NAMALWA (cell line): ENCODE results near the gene UNC79.
A peak's percentile ranks its signal among the peaks of the same experiment; 100 is the strongest.

ENCODE experiments used
- DNase-seq: peaks from one replicate; pipeline ENCODE4 v3.0.0-alpha.2; 2015; ENCODE audit warnings: low spot score

The UNC79 gene

GRCh38 chr14:93727917-93728650 lies 297.3 kb downstream of the UNC79 start:
- DNase-seq = no peak

DNA sequence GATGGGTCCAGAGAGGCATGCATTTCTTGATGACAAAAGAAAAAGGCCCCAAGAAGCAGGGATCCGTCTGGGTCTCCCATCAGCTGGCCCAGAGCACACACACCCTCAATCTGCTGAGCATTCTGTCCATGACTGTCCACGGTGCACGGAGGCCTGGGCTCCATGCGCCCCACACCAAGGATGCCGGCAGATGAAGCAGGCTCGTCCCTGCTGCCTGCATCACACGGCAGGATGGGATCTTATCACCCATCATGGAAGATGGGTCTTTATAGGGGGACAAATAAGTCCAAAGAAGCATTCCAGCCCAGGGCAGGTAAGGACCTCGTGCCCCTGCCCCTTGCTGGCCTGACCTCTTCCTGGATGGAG lies 297.9 kb downstream of the UNC79 start:
- no peak for DNase-seq

DNA sequence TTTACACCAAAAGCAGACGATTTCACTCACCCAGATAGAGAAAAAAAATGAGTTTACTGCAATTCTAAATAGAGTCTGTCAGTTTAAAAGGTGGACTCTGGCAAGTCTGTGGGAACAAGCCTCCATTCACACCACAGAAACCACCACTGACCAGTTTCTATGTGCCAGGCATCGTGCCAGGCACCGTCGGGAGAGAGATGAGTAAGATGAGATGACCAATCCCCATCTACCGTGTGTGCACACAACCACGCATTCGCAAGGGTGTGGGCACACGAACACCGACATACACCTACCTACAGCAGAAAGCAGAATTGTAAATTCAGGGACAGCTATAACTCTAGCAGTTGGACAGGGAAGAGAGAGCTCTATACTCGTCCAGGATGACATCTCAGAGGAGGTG lies 299.3 kb downstream of the UNC79 start:
- DNase-seq = no peak

DNA sequence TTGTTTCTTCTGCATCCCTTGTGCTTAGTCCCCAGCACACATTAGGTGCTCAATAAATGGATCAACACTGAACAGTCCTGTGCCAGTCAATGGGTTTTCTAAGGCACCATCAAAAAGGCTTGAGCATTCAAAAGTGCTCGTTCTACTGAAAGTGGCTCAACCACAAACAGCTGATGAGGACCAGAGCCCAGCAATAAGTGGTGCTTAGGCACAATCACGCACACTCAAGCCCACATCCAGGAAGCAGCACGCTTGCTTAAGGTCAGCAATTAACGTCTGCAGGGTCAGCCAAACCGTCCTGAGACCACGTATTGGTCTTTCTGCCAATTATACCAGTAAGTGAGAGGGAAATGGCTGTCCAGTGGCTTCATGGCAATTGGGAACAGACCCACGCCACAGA lies 301.0 kb downstream of the UNC79 start:
- DNase-seq = no peak

DNA sequence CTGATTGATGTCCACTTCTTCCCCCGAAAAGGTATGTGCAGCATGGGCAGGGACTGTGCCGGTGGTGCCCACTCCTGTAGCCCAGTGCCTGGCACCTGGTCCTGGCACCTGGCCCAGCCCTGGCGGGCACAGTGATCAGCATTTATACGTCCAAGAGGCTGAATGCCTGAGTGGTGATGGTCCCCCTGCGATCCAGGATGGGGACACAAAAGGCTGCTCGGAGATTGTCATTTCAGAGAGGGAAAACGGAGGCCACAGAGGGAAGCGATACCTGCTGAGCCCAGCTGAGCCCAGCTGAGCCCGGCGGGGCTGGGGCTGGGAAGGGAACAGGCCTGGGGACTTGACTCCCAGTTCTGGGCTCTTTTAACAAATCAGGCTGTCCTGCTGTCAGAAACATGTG lies 301.8 kb downstream of the UNC79 start:
- DNase-seq = no peak

GRCh38 chr14:93733231-93733630 lies 302.5 kb downstream of the UNC79 start:
- DNase-seq = no peak

DNA sequence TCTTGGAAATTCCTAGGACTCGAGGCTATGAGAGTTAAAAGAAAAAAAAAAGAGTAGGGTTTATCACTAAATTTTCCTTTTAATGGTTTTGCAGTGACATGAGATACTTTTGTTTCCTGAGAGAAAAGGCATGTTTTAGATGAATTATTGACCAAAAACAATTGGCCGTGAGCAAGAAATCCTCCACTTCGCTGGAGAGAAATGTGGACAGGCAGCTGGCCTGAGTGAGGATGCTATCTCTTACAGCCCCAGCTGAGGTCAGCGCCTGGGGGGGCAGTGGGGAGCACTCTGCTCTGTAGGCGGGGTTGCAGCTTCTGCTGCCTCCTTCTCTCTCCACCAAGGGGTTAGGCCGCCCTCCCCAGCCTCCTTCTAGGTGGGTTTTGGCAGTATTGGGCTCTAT lies 302.9 kb downstream of the UNC79 start:
- no peak for DNase-seq

GRCh38 chr14:93734086-93734822 lies 303.5 kb downstream of the UNC79 start:
- DNase-seq = peak; percentile 21

- no peak for DNase-seq
These were observed 304.5 kb downstream of the UNC79 start for GRCh38 chr14:93735206-93735605.

GRCh38 chr14:93736378-93737014 lies 305.8 kb downstream of the UNC79 start:
- DNase-seq = peak; percentile 5

GRCh38 chr14:93737634-93738033 lies 306.9 kb downstream of the UNC79 start:
- DNase-seq = no peak

- DNase-seq = no peak
These were observed 311.0 kb downstream of the UNC79 start for GRCh38 chr14:93741556-93742230.

- no peak for DNase-seq
These were observed 312.0 kb downstream of the UNC79 start for GRCh38 chr14:93742761-93743160.

DNA sequence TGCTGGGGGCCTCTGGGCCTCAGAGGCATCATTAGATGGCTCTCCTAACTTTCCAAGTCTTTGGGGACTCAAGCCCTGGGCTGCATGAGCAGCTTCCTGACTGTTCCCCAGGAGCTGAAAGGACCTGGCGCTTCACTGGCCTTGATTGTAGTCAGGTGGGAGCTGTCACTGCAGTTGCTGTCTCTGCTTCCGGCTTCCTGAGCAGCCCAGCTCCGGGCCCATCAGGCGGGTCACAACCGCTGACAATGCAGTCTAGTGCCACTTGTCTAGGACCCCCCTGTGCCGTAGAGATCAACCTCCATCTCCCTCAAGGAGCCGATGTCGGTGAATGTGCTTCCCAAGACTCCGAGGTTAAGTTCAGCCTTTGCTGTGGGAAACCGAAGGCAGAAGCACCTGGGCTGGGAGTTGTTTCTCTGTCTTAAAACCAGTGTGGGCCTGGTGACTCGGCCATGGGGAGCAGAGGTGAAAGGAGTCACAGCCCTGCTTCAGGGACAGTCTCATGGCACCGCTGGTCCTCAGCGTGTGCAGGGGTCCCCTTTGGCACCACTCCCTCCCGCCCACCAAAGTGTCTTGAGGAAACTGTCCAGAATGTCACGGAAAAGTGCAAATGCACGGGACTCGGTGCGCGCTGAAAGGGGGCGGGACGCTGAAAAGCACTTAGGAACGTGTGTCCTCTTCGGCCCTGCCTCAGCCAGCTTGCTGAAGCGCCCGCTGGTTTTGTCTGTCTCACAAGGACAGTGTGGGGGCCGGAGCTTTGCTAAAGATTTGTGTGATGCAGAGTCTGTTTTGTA lies 312.7 kb downstream of the UNC79 start:
- no peak for DNase-seq

DNA sequence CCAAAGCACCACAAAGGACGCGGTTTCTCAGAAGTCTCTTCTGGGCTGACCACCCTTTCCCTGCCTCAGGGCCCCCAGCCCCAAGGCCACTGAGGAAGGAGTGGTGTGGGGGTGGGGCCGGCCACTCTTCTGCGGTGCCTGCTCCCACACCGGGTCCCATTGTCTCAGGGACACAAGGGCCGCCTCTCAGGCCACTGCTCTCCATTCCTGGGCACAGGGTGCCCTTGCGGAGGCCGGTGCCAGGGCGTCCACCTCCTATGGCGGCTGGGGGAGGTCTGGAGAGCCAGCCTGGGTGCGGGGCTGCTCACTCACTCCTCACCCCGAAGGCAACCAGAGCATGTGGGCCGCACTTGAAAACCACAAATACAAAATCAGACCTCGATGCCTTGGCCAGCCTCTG lies 313.4 kb downstream of the UNC79 start:
- DNase-seq = no peak

GRCh38 chr14:93744876-93745275 lies 314.1 kb downstream of the UNC79 start:
- no peak for DNase-seq

DNA sequence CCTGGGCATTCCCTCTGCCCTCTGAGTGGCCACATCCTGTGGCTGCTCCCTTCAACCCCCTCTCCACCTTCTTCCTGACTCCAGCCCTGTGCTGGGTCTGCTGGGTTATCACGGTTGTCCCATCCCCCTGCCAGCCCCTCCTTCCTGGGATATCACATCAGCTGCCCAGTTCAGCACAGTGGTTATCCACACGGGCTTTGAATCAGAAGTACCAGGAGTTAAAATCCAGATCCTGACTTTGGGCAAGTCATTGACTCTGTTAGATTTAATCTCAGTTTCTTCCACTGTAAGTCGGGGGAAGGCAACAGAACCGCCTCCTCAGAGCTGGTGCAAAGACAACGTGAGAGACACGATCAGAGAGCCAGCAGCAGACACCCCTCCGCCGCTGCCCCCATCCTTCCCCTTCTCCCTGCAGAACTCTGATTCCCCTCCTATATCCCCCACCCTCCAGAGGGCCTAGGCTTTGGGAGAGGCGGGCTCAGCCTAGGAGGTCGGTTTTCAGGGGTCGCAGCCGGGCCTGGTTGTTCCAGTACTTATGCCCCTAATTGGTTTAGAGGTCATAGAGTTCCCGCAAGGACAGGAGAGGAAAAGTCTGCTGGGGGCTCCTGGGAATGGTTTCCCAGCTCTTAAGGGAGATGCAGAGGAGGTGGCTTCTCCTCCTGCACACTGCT lies 315.0 kb downstream of the UNC79 start:
- DNase-seq = no peak

- no peak for DNase-seq
These were observed 316.4 kb downstream of the UNC79 start for GRCh38 chr14:93747102-93747501.

DNA sequence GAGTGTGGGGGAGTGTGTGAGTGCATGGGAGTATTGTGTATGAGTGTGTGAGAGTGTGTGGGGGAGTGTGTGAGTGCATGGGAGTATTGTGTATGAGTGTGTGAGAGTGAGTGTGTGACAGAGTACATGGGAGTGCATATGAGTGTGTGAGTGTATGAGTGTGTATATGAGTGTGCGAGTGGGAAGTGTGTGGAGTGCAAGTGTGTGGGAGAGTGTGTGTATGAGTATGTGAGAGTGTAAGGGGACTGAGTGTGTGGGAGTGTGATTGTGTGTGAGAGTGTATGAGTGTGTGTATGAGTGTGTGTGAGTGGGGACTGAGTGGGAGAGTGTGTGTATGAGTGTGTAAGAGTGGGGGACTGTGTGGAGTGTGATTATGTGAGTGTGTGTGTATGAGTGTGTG lies 316.8 kb downstream of the UNC79 start:
- no peak for DNase-seq

DNA sequence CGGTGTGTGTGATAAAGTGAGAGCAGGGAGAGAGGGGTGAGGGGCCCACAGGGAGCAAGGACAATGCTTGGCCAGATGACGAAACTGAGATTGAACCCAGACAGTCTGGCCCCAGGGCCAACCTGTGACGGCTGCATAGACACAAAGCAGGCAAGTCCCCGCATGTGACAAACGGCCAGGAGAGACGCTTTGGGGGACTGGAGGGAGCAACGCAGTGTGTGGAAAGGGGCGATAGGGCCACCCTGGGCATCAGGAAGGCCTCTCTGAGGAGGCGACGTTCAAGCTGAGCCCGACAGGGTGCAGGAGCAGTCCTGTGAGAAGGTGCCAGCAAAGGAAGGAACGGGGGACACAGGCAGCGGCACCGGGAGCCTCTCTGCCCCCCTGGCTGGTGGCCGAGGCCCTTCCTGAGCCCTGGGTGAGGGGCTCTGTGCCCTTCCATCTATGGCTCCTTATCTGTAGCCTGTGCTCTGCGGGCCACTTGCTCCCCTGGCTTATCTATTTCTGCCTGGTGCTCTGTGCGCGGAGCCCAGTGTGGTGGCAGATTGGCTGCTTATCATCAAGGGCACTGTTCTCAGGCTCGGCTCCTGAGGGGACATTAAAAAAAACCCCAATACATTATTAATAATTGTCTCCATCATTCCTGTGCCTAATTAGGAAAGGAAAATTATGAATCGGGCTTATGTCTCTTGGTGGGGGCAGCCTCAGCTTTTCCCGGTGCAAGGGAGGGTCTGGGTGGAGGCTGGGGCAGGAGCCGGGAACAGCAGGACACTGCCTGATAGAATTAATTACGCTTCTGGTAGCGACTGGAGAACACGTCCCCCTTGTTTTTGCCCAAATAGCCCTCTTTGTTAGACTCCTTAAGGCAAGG lies 317.7 kb downstream of the UNC79 start:
- DNase-seq = no peak

DNA sequence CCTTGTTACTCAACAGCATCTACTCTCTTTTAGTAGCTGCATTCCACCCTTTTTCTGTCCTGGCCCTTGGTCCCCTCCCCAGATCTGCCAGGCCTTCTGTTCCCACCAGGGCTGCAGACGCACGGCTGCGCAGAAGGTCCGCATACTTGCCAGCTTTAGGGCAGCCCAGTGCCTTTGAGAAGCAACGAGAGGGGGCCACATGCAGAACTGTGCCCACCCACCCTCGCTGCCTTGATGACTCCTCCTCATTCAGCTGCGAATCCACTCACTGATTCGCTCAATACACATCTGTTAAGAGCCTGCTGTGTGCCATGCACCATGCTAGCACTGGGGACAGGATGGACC lies 318.3 kb downstream of the UNC79 start:
- no peak for DNase-seq
